Measurements from ENCODE around the gene SCAANT1. TPM values are rescaled to one million over a fixed set of nuclear protein-coding genes. Genes with fewer than 3 reads are reported as not detected.

SCAANT1 gene
- total and polyA plus RNA-seq, 2 of the 8 experiments (the other 6 are each of a cell fraction or from before 2014, with no cell fraction given) = not detected

- no peak for TF ChIP-seq CEBPB (IDR thresholded peaks at IDR 0.05; ENCODE audit: low read depth, low read length)
These were observed 22.1 kb upstream of the SCAANT1 start (continued) for GRCh38 chr3:63934041-63934866.
